ENCODE data around the gene RIPOR3.

DNA sequence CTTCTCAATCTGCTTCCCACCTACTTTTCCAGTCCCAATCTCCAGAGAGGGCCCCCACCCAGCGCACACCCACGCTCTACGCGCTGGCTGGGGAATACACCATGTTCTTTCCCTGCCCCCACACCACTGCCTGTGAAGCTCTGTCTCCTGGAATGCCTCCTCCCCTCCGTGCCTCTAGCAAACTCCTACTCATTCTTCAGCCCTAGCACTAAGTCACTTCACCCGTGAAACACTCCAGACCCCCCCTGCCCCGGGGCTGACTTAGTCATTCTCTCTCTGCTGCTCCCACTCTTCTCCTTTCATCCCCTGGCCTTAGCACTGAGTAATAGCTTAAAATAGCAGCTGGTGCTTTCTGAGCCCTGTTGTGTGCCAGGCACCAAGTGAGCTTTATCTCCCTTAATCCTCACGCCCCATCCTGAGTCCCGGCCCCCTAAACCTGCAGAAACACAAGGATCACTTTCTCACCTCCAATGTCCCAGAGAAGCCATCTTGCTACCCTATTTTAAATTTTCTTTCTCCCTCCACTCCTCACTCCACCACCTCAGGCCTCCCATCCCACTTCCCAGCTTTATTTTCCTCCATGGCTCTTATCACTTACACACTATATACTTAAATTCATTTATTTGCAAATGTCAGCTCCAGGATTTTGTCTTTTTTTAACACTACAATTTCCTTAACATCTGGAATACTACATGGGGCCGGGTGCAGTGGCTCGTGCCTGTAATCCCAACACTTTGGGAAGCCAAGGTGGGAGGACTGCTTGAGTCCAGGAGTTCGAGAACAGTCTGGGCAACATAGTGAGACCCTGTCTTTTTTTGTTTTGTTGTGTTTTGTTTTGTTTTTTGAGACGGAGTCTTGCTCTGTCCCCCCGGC, 33.7 kb upstream of the RIPOR3 start:
- TF ChIP-seq, protein P1, sequence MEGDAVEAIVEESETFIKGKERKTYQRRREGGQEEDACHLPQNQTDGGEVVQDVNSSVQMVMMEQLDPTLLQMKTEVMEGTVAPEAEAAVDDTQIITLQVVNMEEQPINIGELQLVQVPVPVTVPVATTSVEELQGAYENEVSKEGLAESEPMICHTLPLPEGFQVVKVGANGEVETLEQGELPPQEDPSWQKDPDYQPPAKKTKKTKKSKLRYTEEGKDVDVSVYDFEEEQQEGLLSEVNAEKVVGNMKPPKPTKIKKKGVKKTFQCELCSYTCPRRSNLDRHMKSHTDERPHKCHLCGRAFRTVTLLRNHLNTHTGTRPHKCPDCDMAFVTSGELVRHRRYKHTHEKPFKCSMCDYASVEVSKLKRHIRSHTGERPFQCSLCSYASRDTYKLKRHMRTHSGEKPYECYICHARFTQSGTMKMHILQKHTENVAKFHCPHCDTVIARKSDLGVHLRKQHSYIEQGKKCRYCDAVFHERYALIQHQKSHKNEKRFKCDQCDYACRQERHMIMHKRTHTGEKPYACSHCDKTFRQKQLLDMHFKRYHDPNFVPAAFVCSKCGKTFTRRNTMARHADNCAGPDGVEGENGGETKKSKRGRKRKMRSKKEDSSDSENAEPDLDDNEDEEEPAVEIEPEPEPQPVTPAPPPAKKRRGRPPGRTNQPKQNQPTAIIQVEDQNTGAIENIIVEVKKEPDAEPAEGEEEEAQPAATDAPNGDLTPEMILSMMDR (IDR thresholded peaks at IDR 0.05): no peak
- no peak for TF ChIP-seq ZFX (IDR thresholded peaks at IDR 0.05; ENCODE audit: borderline replicate concordance)

All from 22Rv1 (cell line).